NCI-H1436 treated with DMSO at 0.1 percent for 48 hours (cell line): Measurements from ENCODE around the gene CHID1.

Source experiments
- DNase-seq: peaks from one replicate; lab custom pipeline; 2025; lab: John Stamatoyannopoulos, UW

Gene CHID1

DNA sequence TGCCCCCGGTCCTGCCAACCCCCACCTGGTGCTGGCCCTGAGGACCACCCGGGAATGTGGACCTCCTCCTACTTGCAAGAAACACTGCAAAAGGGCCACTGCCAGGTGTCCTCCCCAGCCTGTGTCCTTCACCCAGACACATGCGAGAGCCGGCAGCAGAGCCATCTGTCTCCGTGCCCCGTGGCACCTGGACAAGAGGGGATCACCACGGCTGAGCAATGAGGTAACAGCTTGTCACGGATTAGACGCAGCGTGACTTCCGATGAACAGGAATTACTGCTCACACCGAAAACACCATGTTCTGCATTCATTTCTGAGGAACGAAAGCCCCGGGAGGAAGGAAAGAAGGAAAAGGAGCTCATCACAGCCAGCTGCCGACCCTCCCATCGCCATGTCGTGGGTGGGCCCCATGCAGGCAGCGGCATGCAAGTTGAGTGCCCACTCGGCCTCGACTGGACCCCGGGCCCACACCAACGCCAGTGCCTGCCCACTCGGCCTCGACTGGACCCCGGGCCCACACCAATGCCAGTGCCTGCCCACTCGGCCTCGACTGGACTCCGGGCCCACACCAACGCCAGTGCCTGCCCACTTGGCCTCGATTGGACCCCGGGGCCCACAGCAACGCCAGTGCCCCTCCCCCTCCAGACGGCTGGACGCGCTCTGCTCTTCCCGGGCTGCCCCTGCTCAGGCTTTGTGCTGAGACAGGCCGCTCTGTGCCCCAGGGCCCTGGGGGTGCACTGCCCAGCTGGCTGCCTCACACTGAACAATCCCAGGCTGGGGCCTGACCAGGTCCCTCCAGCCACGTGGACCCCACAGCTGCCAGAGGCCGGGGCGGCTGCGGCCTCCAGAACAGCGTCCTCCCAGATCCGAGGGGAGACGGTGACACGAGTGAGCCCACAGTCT, 22.0 kb downstream of the CHID1 start:
- no peak for DNase-seq

DNA sequence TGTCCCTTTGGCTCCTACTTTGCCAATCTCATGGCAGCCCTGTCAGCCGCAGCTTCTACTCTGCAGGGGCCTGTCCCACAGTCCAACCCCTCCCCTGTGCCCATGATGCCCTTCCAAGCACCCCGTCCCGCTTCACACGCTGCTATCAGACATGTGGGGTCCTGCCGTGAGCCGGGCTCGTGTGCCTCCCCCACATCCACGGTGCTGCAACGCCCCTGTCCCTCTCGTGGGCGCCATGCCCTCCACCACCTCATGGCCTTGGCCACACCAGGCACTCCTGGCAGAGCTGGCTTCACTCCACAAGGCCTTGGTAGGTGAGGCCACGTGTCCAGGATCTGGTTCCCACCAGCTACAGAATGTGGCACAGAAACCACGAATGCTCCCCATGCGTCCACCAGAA, 23.0 kb downstream of the CHID1 start:
- DNase-seq: no peak

DNA sequence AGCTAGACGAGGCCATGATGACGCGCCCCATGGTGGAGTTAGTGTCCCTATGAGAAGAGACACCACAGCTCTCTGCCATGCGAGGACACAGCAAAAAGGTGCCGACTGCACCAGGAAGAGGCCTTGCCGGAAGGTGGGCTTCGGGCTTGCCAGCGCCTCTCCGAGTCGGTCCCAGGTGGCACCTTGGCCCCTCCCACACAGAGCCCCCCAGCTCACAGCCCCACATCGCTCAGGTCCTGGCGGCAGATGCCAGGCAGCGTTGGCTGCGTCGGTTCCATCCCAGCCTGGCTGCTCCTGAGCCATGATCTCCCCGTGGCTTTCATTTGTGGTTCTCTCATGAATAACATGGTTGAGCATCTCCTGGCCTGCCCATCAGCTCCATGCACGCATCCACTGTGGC, 24.0 kb downstream of the CHID1 start:
- no peak for DNase-seq

DNA sequence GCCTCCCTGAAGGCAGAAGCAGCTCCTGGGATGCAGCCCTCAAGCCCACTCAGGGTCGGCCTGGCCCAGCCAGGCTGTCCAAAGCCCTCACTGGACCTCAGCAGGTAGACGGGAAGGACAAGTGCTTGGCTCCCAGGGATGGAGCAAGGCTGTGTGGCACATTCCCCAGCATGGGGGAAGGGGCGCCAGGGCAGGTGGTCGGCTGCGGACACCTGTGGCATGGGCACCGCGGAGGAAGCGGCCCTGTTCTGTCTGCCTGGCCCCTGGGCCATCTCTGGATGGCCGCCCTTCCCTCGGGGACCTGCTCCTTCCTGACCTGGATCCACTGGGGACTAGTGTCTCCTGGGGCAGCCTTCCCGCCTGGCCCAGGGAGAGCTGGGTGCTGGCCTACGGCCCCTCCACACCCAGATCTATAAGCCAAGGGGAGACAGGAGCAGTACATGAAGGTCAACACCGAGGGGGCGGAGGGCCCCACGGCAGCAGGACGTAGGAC, 26.0 kb downstream of the CHID1 start:
- no peak for DNase-seq

DNA sequence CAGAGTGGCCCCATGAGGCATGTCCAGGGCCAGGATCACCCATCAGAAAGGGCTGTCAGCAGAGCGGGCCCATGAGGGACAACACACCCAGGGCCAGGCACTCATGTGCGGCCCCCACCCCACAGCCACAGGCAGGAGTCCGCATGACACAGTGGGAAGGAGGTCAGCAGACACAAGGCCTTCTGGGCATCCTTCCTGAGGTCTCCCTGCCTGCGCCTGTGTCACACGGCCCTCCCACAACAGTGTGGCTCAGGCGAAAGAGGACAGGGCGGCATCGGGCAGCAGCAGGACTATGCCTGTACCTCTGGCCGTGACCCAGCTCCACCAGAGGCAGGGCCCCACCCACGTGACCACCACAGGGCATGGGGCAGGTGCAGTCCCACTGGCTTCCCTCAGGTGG, 27.1 kb downstream of the CHID1 start:
- DNase-seq: no peak

DNA sequence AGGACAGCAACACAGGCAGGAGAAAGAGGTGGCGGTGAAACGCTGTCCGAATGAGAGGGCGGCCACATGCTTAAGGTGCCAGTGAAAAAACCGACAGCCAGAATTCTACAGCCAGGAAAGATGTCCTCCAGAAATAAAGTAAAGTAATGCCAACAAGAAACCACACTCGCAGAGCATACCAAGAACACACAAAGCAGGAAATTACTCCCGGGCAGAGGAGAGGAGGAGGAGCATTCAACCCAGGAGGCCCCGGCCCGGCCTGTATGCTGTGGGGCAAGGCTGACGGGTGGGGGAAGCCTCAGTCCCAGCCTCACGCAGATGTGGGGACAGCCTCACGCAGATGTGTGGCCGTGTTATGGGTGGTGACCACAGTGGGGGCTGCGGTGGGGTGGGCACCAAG, 28.0 kb downstream of the CHID1 start:
- no peak for DNase-seq

DNA sequence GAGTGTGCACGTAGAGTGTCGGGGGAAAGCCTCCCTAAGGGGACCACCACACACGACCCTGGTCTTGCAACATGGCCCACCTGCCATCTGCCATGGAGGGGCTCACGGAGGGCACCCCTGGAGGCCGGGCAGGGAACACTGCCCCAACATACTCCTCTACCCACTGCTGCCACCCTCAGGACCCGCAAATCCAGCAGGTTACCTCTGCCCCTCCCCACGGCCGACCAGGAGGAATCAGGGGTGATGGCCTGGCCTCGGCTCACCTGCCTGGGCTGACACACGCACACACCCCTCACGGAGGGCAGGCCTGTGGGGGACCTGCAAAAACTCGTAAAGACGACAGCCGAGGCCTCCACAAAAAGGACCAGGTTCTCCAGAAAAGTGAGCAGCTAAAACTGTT, 30.2 kb downstream of the CHID1 start:
- DNase-seq: no peak

DNA sequence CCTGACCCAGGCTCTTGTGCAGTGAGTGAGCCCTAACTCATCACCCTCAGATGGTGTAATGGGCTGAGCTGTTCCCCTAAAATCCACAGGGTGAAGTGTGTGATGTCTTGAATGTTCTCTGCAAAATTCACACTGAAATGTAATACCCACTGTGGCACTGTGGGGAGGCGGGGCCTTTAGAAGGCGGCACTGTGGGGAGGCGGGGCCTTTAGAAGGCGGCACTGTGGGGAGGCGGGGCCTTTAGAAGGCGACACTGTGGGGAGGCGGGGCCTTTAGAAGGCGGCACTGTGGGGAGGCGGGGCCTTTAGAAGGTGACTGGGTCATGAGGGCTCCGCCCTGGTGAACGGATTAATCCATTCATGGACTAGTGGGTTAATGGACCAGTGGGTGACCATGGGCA, 33.0 kb downstream of the CHID1 start:
- DNase-seq: no peak

DNA sequence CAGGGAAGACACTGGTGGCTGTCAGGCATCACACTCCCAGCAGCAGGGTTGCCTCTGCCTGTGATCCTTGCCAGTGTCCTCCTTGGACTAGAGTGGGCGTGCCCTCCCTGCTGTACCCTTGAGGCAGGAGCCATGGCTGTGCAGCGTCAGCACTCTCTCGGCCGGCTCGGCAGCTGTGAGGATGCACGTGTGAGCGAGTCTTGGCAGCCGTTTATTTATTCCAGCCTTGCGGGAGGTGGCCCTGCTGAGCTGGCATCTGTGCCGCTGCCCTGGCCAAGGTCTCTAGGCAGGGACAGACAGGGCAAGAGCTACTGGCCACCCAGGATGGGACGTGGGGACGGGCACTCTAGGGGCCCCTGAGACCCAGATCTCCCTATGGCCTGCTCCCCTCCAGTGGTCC, 34.1 kb downstream of the CHID1 start:
- DNase-seq: no peak

DNA sequence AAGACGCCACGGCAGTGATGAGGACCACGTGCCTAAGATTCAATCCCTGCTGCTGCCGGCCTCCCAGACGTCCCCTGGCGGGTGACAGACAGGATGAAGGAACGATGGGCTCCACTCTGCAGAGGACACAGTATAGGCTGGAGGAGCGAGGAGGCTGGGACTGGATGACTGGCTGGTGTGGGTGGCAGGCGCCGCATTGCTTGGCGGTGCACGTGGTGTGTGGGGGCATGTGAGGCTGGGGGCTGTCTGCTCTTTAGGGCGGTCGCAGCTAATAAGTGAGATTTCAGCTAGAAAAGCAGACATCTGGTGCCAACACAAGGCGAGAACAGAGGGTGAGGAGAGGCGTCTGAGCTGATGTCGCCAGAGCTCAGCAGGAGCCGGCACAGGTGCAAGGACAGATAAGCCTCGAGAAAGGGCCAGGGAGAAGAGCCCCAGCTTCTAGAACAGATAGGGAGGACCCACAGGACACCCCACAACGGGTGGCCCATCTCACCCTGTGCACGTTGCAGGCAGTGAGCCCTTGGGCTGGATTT, 34.8 kb downstream of the CHID1 start:
- no peak for DNase-seq

DNA sequence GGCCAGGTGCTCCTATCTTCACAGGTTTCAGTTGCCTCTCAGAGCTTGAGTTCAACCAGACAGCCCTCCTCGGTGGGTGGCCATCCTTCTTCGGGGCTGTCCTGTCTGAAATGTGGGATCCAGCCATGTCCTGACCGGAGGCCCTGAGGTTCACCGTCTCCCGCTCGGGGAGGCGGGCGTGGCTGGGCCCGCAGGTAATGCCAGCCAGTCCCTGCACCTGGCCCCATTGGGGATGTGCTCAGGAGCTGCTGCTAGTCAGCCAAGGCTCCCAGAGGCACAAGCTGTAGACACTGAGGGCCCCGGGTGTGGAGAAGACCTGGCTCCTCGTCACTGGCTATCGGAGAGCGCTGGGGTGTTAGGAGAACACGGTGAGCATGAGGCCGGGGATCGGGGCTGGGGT, 35.4 kb downstream of the CHID1 start:
- DNase-seq: no peak

DNA sequence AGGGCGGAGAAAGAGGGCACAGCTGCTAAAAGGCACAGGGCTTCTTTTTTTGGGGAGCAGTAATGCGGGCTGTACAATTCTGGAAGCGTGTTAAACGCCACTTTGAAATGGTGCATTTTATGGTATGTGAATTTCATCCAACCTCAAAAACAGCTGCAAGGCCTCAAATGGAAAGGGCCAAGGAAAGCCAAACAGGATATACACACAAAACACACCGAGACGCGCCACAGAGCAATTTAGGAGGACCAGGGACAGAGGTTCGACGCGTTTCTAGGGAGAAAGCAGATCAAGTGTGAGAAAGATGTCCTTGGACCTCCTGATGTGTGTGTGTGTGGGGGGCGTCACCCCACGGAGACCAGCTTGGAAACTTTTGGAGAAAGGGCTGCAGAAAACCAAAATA, 36.9 kb downstream of the CHID1 start:
- DNase-seq: no peak

DNA sequence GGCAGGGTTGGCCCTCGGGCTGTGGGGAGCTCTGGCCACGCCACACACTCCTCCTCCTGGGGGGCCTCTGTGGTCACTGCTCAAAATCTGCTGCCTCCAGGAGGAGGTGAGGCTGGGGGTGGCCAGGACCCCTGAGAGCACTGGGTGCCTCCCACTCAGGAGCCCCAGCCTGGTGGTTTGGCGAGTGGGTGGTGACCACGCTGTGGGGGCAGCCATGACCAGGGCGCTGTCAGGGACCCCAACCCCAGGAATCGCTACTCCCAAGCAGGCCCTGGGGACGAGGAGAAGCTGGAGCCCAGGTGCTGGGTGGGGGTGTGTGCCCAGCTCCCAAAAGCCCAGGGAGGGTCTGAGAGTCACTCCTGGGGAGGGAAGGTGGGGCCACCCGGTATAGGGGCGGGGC, 37.8 kb downstream of the CHID1 start:
- no peak for DNase-seq

DNA sequence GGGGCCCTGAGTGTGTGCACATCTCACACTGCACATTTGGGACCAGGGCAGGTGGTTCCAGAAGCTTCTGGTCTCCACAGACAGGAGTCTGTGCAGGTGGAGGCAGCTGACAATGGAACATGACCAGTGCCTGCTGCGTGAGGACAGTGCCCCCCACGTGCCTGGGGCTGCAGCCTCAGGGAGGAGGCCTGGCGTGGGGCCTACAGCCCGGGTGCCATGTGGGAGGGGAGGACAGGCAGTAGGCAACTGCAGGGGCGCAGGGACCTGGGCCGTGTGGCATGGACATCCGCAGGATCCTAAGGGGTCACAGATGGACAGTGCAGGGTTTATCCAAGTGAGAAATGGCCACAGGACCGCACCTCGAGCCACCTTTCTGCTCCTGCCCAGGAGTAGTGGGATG, 39.1 kb downstream of the CHID1 start:
- DNase-seq: no peak

DNA sequence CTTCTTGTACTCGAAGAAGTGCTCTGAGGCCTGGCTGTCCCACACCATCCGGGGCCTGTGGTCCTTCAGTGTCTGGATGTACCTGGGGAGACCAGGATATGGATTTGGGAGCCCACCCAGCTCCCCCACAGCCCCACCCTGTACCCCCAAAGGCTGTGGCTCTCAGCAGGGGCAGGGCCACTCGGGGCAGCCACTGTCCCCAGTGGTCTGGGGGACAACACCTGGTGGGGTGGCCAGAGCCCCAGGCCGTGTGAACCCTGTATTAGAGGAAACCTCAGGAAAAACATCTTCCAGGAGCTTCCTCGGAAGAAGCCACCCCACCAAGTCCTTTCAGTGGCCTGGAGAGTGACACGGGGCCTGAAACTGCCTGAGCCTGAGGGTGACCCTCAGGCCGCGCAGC, 40.2 kb downstream of the CHID1 start:
- DNase-seq: no peak

DNA sequence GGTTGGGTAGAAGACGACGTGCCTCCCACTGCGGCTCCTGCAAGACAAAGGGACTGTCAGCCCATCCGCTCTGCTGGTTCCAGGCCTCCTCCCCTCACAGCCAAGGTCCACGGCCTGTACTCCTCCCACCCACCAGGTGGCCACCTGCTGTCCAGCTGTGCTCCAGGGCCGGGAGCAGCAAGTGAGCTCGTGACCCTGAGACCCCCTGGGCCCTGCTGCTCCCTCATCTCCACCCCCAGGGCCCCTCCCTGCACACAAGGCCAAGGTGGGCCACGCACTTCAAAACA, 40.5 kb downstream of the CHID1 start:
- DNase-seq: no peak

DNA sequence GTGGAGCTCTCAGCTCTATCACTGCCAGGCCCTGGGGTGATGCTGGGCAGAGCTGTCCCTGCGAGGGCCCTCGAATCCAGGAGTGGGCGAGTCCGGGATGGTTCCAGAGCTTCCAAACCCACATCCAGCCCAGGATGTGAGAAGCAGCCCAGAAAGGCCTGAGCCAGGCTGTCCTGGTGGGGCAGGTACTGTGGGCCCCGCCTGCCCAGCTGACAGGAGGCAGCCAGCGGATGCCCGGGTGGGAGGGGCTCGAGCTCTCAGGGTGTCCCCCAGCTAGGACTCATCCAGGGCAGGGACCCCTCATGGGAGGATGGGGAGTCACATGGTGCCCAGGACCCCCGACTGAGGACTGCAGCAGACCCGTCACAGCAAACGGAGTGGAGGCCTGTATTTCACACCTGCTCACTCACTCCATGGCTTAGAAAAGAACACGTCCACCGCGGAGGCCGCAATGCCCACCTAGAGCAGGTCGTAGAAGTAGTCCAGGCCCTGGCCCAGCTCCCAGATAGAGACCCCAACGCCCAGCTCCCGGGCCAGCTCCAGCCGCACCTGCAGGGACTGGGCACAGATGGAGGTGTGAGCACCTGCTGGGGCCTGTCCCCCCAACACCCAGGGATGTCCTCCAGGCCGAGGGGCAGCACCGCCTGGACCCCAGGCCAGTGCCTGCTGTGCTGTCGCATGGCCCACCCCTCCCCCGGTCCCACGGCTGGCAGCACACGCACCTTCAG, 41.0 kb downstream of the CHID1 start:
- no peak for DNase-seq

DNA sequence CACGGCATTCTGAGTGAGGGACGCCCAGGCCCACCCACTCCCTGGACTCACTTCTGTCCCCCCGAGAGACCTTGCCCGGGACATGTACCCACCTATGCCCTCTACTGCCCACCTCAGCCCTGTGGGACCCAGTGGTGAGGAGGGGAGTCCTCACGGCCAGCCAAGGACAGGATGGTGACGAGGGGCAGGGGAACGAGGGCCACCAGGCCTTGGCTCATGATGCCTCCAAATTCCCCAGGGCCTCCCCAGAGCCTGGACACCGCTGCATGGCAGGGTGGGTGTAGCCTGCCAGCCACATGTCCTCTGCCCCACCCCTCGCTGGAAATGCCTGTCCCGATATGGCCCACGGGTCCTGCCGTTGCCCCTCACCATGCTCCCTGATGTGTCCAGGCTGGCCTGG, 41.8 kb downstream of the CHID1 start:
- DNase-seq: no peak

DNA sequence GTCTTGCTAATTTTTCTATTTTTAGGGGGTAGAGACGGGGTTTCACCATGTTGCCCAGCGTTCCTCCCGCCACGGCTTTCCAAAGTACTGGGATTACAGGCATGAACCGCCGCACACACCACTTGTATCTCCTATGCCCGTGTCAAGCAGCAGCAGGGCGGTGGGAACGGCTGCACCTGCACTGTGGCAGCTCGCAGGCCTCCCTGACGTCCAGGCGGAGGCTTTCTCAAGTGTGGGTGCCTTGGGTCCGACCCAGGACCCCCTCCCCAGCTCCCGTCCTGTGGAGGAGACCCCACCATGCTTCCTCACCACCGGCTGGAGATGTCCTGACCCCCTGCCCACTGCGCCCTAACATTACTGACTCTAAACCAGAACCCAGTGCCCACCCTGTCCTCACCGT, 42.2 kb downstream of the CHID1 start:
- no peak for DNase-seq

DNA sequence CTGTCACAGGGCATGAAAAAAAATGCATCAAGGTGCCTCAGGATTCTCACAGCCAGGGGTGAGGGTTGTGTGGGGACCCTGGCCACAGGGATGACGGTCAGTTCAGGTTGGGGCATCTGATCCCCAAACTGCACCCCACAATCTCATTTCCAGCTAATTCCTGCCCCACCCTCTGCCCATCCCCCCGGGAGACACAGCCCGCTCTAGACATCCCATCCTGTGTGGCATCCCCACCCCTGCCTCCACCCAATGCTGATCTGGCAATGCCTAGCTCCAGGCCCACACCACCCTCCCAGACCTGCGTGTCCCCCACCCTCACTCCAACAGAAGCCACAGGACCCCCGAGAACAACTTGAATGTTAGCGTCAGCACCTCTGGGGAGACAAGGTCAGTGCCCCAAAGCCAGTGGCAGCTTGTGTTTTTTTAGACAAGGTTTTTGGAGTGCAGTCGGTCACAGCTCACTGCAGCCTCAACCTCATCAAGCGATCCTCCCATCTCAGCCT, 42.7 kb downstream of the CHID1 start:
- DNase-seq: no peak

DNA sequence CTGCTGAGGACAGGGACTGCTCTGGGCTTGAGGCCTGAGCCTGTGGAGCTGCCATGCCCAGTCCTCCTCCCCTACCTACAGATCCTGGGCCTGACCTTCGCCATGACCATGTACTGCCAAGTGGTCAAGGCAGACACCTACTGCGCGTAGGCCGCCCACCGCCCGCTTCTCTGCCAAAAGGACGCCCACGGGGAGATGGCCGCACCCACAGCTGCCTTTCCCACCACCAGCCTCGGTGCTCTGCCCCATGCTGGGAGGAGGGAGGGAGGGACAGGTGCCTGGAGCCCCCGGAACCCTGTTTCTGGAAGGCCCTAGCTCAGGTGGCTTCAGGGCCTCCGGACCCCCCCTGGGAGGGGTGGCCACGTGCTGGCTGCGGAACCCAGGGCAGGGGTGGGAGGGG, 44.1 kb downstream of the CHID1 start:
- DNase-seq: no peak

DNA sequence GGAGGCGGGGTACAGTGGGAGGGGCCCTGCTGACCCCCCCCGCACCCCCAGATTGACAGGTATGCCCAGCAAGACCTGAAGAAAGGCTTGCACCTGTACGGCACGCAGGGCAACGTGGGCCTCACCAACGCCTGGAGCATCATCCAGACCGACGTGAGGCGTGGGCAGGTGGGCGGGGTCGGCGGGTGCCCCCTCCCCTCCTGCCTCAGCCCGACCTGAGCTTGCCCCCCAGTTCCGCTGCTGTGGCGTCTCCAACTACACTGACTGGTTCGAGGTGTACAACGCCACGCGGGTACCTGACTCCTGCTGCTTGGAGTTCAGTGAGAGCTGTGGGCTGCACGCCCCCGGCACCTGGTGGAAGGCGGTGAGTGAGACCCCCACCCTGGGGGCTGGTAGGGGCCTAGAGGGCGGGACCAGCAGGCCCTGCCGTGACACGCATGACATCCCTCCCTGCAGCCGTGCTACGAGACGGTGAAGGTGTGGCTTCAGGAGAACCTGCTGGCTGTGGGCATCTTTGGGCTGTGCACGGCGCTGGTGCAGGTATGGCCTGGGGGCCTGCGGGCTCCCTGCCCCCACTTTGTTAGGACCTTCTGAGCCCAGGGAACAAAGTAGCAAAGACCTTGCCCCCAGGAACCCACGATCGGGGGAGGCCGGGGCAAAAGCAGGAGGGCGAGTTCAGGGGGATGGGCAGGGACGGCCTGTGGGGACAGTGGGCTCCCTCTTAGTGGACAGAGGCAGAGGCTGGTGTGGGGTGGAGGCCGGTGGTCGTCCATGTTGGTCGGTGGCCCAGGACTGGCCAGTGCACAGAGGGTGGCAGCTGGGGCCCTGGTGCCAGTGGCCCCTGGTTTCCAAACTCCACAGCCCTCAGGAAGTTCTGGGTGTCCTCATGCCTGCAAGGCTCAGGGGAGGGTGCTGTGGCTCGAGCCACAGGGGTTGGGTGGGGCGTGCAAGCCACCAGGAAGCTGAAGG, 44.9 kb downstream of the CHID1 start:
- no peak for DNase-seq
